ENCODE measurements around the gene CDYL.

- TF ChIP-seq CTCF (IDR thresholded peaks at IDR 0.05; ENCODE audit: insufficient read depth, low read length, poor library complexity, severe bottlenecking) (no peak), EZH2phosphoT487 (conservative IDR thresholded peaks at IDR 0.05; ENCODE audit: low read length) (no peak)
Measured at GRCh38 chr6:4777394-4777935, 1.3 kb downstream of the CDYL start.

All from SU-DHL-6 (cell line).